ENCODE measurements around the gene DNALI1.
"Not testable (repeated sequence)": the region's sequence is repeated elsewhere in the genome, so short reads cannot be mapped to it uniquely, and the experiment has no call there.

DNALI1 gene

DNA sequence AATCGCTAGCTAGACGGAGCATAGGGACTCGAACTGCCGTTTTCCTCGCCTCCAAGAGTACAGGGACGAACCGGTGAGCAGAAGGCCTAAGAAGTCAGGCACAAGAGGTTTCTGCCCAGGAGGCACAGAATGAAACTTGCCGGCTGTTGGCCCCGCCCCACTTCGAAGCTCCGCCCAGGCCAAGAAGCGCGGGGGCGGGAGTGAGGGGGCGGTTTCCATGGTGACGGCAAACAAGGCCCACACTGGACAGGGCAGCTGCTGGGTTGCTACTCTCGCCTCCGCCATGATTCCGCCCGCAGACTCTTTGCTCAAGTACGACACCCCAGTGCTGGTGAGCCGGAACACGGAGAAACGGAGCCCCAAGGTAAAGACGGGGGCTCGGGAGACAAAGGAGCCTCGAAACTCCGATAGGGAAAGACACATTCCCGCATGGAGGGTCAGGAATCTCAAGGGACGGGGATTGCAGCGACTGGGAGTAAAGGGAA lies at the start of gene DNALI1:
Gene DNALI1, plus strand, starts transcription at position 229 of the 485 bp plus-strand sequence. Its CDS starts 55 bp downstream, at position 284.
- Histone ChIP-seq H3K27ac (peak within 1 kb of the TSS in 2 of 21 experiments; percentile 12 to 37), H3K4me3 (no peak within 1 kb of the TSS)

- Histone ChIP-seq H3K27ac (no peak overlapping the region), H3K4me3 (no peak overlapping the region)
Observed at GRCh38 chr1:37509181-37509580, 47.6 kb upstream of the DNALI1 start.

DNA sequence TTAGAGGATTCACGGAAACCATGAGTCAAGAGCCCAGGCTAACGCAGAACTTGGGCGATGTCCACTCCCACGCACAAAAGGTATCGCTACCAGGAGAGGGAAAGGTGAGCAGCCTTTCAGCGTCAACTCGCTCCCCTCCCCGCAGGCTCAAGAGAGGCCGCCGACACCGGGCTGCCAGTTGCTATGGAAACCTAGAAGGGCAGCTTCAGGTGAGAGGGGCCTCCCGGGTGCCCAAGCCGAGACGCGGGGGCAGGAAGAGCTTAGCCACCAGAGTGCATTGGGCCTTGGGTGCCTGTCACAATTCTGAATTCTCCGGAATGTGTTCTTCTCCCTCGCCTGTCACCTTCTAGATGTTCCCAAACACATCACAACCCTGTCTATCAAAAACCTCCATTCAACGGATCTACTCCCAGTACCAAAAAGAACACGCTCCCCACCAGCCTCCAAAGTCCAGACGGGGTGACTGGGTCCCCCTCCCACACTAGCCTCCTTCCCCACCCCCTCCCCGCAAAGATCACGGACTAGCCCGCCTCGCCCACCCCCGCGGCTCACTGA lies 42.9 kb upstream of the DNALI1 start:
- Histone ChIP-seq H3K4me3 (peak overlapping the region; percentile 75 to 100 (median 98)), H3K27ac (peak overlapping the region; percentile 57 to 99 (median 95))

DNA sequence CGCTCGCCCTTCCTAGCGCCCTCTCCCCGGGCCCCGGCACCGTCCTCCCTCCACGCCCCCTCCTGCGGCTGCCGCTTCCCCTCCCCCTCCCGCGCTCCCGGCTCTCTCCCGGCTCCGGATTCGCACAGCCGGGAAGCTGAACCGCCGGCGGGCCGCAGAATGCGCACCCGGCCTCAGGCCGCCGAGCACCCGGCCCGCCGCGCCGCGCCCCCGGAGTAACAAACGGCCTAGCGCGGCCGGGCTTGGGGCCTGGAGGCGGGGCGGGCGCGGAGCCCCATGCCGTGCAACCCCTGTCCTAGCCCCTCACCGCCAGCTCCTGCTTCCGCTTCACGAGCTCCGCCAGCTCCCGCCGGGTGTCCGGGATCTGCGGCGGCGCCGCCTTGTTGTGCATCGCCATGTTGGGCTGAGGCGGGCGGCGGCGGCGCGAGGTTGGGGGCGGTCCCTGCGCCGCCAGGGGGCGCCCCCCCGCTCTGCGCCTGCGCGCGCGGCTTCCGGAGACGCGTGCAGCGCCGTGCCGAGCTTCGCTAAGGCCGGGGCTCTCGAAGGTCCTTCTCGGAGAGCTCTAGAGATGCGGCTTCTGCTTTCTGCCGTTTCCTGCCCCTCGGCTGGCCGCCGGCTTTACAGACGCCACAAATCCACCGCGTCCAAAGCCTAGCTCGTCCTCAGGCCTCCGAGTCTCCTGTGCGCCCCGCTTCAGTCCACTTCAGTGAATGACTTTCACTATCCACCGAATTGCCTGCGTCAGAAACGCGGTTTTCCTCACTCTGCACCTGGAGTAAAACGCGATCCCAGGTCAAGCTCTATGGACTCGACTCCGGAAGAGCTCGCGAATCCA lies 42.2 kb upstream of the DNALI1 start, which contains the start of gene MEAF6:
Gene MEAF6, minus strand, starts transcription at position 417 of the 835 bp plus-strand sequence. Its CDS starts 20 bp downstream, at position 397.
- Histone ChIP-seq H3K27ac (peak within 1 kb of the TSS; percentile 57 to 99 (median 95)), H3K4me3 (peak within 1 kb of the TSS; percentile 75 to 100 (median 98))

DNA sequence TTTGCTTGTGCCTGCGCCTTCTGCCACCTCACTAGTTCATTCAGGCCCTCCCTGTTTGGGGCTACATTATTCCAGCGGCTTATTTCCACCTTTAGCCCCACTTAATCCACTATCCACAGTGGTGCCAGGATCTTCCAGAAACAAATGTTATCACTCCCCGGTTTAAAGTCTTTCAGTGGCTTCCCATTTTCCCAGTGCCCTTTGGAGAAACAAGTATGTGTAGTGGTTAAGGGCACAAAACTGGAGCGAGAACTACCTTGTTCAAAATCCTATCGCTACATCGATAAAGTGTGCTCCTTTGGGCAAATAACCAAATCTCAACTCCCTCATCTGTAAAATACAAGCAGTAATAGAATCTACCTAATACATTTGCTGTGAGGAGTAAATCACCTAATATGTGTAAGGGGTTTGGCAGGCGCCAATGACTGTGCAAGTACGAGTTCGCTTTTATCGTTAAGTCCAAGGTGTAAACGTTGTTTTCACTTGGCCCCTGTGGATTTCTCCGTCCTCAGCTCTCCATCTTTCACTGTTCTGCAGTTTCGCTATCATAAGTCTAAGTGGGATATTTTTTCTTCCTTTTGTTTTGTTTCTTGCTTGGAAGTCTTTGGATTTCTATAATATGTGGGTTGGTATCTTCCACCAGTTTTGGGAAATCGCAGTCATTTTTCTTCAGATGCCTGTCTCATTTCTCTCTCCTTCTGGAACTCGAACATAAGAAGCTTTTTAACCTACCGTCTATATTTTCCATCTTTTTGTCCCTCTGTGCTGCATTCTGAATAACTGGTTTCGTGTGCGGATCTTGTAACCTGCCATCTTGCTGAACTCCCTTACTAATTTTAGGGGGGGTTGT lies 41.3 kb upstream of the DNALI1 start:
- Histone ChIP-seq H3K27ac (peak overlapping the region; percentile 31 to 99 (median 95)), H3K4me3 (peak overlapping the region; percentile 75 to 100 (median 98))

DNA sequence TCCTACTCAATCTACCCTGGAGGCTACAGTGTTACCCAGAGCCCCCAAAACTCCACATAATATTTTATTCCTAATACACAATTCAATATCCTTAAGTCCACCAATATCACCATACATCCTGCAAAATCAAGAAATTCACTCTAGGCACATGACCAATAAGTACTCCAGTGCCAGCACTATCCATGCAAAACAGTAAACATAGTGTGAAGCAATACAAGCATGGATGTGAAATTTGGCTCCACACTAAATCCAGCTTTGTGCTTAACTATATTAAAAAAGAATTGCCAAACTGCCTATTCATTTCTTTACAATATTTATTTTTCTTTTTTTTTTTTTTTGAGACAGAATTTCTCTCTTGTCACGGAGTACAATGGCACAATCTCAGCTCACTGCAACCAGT lies 39.2 kb upstream of the DNALI1 start:
- no peak overlapping the region for H3K27ac ChIP-seq
- H3K4me3 ChIP-seq = no peak overlapping the region

DNA sequence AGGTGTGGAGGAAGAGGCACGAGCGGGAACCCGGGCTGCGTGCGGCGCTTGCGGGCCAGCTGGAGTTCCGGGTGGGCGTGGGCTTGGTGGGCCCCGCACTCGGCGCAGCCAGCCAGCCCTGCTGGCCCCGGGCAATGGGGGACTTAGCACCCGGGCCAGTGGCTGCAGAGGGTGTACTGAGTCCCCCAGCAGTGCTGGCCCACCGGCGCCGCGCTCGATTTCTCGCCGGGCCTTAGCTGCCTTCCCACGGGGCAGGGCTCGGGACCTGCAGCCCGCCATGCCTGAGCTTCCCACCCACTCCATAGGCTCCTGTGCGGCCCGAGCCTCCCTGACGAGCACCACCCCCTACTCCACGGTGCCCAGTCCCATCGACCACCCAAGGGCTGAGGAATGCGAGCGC lies 38.5 kb upstream of the DNALI1 start:
- not testable (repeated sequence) for H3K4me3 ChIP-seq, H3K27ac ChIP-seq

DNA sequence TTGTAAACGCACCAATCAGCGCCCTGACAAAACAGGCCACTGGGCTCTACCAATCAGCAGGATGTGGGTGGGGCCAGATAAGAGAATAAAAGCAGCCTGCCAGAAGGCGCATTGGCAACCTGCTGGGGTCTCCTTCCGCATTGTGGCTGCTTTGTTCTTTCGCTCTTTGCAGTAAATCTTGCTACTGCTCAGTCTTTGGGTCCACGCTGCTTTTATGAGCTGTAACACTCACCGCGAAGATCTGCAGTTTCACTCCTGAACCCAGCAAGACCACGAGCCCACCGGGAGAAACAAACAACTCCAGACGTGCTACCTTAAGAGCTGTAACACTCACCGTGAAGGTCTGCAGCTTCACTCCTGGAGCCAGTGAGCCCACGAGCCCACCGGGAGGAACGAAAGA lies 37.8 kb upstream of the DNALI1 start:
- not testable (repeated sequence) for H3K27ac ChIP-seq
- peak overlapping the region in 1 of 7 experiments; percentile 24 for H3K4me3 ChIP-seq

- H3K4me3 ChIP-seq = peak overlapping the region in 1 of 7 experiments; percentile 24
- H3K27ac ChIP-seq = no peak overlapping the region
Observed at GRCh38 chr1:37519613-37520012, 37.1 kb upstream of the DNALI1 start.

GRCh38 chr1:37529888-37530287 lies 26.9 kb upstream of the DNALI1 start:
- not testable (repeated sequence) for H3K4me3 ChIP-seq, H3K27ac ChIP-seq

DNA sequence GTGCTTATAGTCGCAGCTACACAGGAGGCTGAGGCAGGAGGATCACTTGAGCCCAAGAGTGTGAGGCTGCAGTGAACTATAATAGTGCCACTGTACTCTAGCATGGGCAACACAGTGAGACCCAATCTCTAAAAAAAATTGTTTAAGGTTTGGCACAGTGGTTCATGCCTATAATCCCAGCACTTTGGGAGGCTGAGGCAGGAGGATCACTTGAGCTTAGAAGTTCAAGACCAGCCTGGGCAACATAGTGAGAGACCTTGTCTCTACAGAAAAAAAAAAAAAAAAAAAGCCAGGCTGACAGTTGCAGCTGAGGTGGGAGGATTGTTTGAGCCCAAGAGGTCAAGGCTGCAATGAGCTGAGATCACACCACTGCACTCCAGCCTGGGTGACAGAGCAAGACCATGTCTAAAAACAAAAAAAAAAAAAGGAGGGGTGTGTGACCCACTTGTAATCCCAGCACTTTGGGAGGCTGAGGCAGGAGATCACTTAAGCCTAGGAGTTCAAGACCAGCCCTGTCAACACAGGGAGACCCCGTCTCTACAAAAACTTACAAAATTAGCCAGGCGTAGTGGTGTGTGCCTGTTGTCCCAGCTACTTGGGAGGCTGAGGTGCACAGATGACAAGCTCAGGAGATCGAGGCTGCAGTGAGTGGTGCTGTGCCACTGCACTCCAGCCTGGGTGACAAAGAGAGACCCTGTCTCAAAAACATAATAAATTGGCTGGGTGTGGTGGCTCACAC lies 24.2 kb upstream of the DNALI1 start:
- not testable (repeated sequence) for H3K27ac ChIP-seq

DNA sequence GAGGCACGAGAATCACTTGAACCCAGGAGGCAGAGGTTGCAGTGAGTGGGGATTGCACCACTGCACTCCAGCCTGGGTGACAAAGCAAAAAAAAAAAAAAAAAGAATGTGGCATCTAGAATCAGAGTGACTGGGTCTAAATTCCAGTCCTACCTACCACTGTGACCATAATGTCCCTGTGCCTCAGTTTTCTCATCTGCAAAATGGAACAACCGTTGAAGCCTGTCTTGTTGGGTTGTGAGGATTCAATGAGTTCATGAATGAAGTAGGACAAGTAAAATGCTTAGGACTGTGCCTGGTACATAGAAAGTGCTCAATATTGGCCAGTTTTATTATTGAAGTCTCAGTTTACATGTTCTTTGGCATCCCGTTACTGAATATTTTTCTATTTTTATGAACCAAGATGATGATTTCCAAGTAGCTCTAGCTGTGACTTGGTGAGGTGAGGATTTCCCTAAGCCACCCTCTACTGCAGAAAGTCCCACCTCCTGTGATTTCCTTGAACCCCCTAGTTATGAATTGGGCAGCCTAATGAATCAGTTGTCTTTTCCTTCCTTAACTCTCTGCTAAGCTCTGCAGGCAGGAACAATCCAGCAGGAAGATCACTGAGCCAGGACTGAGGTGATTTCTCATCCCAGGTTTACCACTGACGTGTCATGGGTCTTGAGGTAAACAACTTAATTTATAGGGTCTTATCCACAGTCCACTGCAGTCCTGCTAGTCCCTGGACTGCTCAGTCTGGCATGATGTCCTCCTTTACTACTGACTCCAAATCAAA lies 23.2 kb upstream of the DNALI1 start:
- Histone ChIP-seq H3K4me3 (no peak overlapping the region), H3K27ac (peak overlapping the region in 7 of 21 experiments; percentile 30 to 57 (median 44))

More for the DNA sequence above, 24.2 kb upstream of the DNALI1 start:
- not testable (repeated sequence) for H3K4me3 ChIP-seq

DNA sequence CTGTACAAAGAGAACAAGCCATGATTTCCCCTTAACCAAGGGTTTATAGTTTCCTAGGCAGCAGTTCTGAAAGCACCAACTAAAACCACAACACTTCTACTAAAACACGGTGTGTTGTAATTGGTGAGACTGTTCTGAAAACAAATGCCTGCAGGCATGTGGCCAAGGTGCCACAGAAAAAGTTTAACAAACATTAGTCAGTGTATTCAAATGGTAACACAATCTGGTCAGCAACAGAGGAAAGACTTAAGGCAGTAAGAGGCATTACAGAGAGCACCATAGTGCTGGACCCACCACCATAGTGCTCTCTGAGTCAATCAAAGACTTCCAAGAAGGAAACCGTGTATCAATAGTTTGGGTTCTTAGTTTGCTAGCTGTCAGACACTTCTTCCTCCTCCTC lies 19.4 kb upstream of the DNALI1 start:
- Histone ChIP-seq H3K4me3 (no peak overlapping the region), H3K27ac (no peak overlapping the region)

DNA sequence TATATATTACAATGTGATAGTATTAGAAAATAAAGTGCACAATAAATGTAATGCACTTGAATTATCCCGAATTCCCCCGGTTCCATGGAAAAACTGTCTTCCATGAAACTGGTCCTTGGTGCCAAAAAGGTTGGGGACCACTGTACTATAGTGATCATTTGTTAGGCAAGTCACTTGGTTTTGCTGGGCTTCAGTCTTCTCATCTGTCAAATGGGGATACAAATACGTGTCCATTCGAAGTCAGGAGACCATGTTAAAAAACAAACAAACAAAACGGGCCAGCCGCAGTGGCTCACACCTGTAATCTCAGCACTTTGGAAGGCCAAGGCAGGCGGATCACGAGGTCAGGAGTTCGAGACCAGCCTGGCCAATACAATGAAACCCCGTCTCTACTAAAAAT lies 17.6 kb upstream of the DNALI1 start:
- not testable (repeated sequence) for H3K4me3 ChIP-seq, H3K27ac ChIP-seq

GRCh38 chr1:37540036-37540785 lies 16.5 kb upstream of the DNALI1 start:
- Histone ChIP-seq H3K4me3 (no peak overlapping the region), H3K27ac (no peak overlapping the region)

- Histone ChIP-seq H3K27ac (no peak overlapping the region), H3K4me3 (no peak overlapping the region)
Observed at GRCh38 chr1:37544530-37544929, 12.2 kb upstream of the DNALI1 start.

GRCh38 chr1:37545019-37545418 lies 11.7 kb upstream of the DNALI1 start:
- no peak overlapping the region for H3K27ac ChIP-seq
- no peak overlapping the region for H3K4me3 ChIP-seq

DNA sequence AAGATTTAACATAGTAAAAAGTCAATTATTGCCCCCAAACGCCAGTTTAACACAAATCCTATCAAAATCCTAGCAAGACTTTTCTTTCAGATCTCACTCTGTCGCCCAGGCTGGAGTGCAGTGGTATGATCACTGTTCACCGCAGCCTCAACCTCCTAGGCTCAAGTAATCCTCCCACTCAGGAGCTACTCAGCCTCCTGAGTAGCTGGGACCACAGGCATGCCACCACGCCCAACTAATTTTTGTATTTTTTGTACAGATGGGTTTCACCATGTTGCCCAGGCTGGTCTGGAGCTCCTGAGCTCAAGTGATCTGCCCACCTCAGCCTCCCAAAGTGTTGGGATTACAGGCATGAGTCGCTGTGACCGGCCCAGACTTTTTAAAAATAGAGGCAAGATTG lies 7.4 kb upstream of the DNALI1 start:
- Histone ChIP-seq H3K27ac (no peak overlapping the region), H3K4me3 (no peak overlapping the region)

Data from skin epidermis (tissue), 12 donors.